ENCODE measurements around the gene ERBIN. TPM values are rescaled to one million over a fixed set of nuclear protein-coding genes. Genes with fewer than 3 reads are reported as not detected.

ERBIN gene
- total and polyA plus RNA-seq, 2 of the 4 experiments (the other 2 are of a cell fraction) = 25.8 to 70.1 TPM

DNA sequence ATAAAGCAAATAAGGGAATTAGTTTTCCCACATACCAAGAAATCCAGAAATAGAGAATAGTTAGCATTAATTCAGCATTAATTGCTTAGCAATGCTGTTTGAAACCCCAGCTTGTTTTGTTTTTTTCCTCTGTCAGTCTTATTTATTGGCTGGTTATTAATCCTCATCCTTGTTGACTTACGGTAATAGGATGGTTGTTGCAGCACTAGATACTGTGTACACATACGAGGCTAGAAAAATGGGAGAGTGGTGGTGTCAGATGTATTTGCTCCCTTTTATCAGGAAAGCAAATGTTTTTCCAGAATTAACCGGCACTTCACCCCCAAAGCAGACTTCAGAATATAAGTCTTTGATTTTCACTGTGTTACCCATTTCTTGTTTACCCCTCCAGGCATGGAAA is 60.4 kb downstream of the ERBIN start:
- peaks cover 80% of the 10 kb centered on the region for H4K20me1 ChIP-seq (ENCODE audit: insufficient read depth, low read length)
- no peak overlapping the region for H3K9ac ChIP-seq (ENCODE audit: low read depth, low read length)
- TF ChIP-seq MAFK (IDR thresholded peaks at IDR 0.05; ENCODE audit: low read depth, low read length) (no peak), MXI1 (IDR thresholded peaks at IDR 0.05; ENCODE audit: borderline replicate concordance, low read depth, low read length) (no peak), POLR2A (IDR thresholded peaks at IDR 0.05; ENCODE audit: low read depth, low read length) (no peak), CEBPB (IDR thresholded peaks at IDR 0.05; ENCODE audit: low read depth, low read length) (no peak), FOS (IDR thresholded peaks at IDR 0.05; ENCODE audit: low read depth, low read length) (no peak), RCOR1 (IDR thresholded peaks at IDR 0.05; ENCODE audit: insufficient replicate concordance, low read length) (no peak), RFX5 (IDR thresholded peaks at IDR 0.05; ENCODE audit: low read depth, low read length) (no peak), NFE2L2 (IDR thresholded peaks at IDR 0.05; ENCODE audit: low read depth, low read length) (no peak), ELK1 (IDR thresholded peaks at IDR 0.05; ENCODE audit: borderline replicate concordance, low read depth, low read length) (no peak), RAD21 (IDR thresholded peaks at IDR 0.05; ENCODE audit: low read length) (no peak), USF2 (IDR thresholded peaks at IDR 0.05; ENCODE audit: low read depth, low read length) (no peak)
- no CpG with 5 or more reads among the region's 3 CpGs for WGBS, 2 experiments (ENCODE audit: extremely low coverage in 2 of 2, insufficient read length in 1 of 2)
- H4K8ac ChIP-seq (ENCODE audit: low read depth in 2 of 2, low read length in 2 of 2) = peak overlapping the region in 1 of 2 experiments; percentile 24; a peak in 1 of 4 replicates
- H3K4me3 ChIP-seq (ENCODE audit: insufficient read depth, low read depth, low read length) = no peak overlapping the region
- dilution Hi-C loops (cut with HindIII; ENCODE audit: low sequenced_read_pairs, unreplicated experiment) = no loop called here
- peaks cover 5% of the 10 kb centered on the region; the same call in 1 of the 2 replicates for H3K36me3 ChIP-seq (ENCODE audit: control insufficient read depth, insufficient read depth, low read length)
- POLR2A ChIA-PET (ENCODE audit: unreplicated experiment) = no interaction called here
- peak overlapping the region; percentile 33; the same call in 1 of the 2 replicates for H3K4me2 ChIP-seq (ENCODE audit: low read depth, low read length)
- peaks cover 19% of the 10 kb centered on the region for H3K4me1 ChIP-seq (ENCODE audit: control insufficient read depth, insufficient read depth, low read length)
- no TSS peak for BruUV-seq (replicated peaks)
- no peak overlapping the region for H3K14ac ChIP-seq (replicated peaks; ENCODE audit: low read depth, low read length)
- no peak overlapping the region for H3K4ac ChIP-seq (ENCODE audit: low read depth, low read length)
- H4K5ac ChIP-seq (ENCODE audit: low read depth, low read length) = no peak overlapping the region; the same call in 1 of the 2 replicates
- no peak overlapping the region for H3K56ac ChIP-seq (ENCODE audit: extremely low read depth, insufficient read depth, low read length)
- H3K27me3 ChIP-seq (ENCODE audit: control insufficient read depth, insufficient read depth, low read length) = no peaks in the 10 kb centered on the region
- no peak for ATAC-seq (ENCODE audit: low read depth)
- intact Hi-C loops (cut with micrococcal nuclease) = no loop called here
- peaks cover 31% of the 10 kb centered on the region for H3K9me1 ChIP-seq (ENCODE audit: insufficient read depth, low read length)
- H2AK9ac ChIP-seq (replicated peaks; ENCODE audit: low read depth, low read length, poor library complexity) = no peak overlapping the region
- H3K9me3 ChIP-seq (ENCODE audit: control insufficient read depth, insufficient read depth, low read length) = no peaks in the 10 kb centered on the region
- CTCF ChIA-PET = interaction anchor here (1.3 kb wide), 1 partner anchor 17 kb away, joined by 3 read pairs; no protein-coding TSS in a partner anchor
- H4K91ac ChIP-seq (ENCODE audit: insufficient read depth, low read depth, low read length) = no peak overlapping the region
- H2AFZ ChIP-seq (replicated peaks; ENCODE audit: low read length, poor library complexity) = no peak overlapping the region
- 0 out of 2 replicates have a peak overlapping the region, but pooled peaks have one; percentile 30 for H2AK5ac ChIP-seq (ENCODE audit: low read depth, low read length)
- peak overlapping the region; percentile 7 for H2BK5ac ChIP-seq (ENCODE audit: low read depth, low read length, poor library complexity, severe bottlenecking)
- peak overlapping the region; percentile 45; the same call in 1 of the 2 replicates for H3K27ac ChIP-seq (ENCODE audit: insufficient read depth, low read length)
- no peak overlapping the region for H2BK120ac ChIP-seq (ENCODE audit: low read depth, low read length)
- in situ Hi-C loops (cut with MboI; ENCODE audit: low sequenced_read_pairs) = no loop called here
- peaks cover 3 to 66% of the 10 kb centered on the region in 2 experiments; a peak in 3 of 4 replicates for H3K79me1 ChIP-seq (ENCODE audit: low read depth in 1 of 2, low read length in 2 of 2)
- no peak overlapping the region for H2BK15ac ChIP-seq (ENCODE audit: low read depth, low read length)
- H3K18ac ChIP-seq (ENCODE audit: low read depth, low read length) = no peak overlapping the region
- 0 out of 2 replicates have a peak overlapping the region, but pooled peaks have one; percentile 12 for H3K23ac ChIP-seq (ENCODE audit: low read depth, low read length)
- H2BK20ac ChIP-seq (ENCODE audit: low read depth, low read length) = no peak overlapping the region; the same call in 1 of the 2 replicates
- DNase-seq = no peak
